GM19455 (cell line): Measurements from ENCODE around the gene SP9.

Experiments
- ATAC-seq: cut with Tn5 transposase; IDR thresholded peaks from one replicate; pipeline ENCODE4 v1.9.1; 2021; ENCODE audit not compliant: unreplicated experiment

Gene SP9

GRCh38 chr2:174334781-174335251 is at the start of gene SP9:
Gene SP9 (plus strand): TSS chr2:174334954. CDS start chr2:174335093, 139 bp downstream.
- ATAC-seq, result no peak

DNA sequence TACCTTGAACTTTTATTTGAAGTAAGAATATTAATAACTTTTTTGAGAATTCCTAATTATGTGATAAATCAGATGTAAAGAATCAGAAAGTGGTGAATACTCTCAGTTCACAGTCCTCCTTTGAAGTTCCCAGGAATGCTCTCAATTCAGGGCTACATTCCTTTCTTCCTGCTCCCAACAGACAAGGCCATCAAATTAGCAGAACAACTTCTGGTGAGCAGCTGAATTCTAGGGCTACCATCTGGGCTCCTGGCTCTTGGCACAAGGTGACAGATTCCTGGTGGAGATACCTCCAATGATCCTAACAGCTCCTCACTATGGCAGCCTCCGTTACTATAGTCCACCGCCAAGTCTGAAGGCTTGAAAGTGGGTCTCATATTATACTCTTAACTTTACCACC is 48.6 kb upstream of the SP9 start:
- no peak for ATAC-seq

DNA sequence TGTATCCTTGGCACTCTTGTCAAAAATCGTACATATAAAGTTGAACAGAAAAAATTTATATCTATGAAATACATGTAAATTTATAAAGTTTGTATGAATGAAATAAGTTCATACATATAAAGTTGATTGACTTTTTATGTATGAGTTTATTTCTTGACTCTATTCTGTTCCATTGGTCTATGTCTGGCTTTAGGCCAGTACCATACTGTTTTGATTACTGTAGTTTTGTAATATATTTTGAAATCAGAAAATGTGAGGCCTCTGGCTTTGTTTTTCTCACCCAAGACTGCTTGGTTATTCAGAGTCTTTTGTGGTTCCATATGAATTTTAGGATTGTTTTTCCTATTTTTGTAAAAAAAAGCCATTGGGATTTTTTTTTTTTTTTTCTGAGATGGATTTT is 41.8 kb upstream of the SP9 start:
- no peak for ATAC-seq

GRCh38 chr2:174300114-174300513 is 34.6 kb upstream of the SP9 start:
- no peak for ATAC-seq

- no peak for ATAC-seq
Observed at GRCh38 chr2:174312581-174313234, 22.0 kb upstream of the SP9 start.

- ATAC-seq, result no peak
Observed at GRCh38 chr2:174322149-174322548, 12.6 kb upstream of the SP9 start.

DNA sequence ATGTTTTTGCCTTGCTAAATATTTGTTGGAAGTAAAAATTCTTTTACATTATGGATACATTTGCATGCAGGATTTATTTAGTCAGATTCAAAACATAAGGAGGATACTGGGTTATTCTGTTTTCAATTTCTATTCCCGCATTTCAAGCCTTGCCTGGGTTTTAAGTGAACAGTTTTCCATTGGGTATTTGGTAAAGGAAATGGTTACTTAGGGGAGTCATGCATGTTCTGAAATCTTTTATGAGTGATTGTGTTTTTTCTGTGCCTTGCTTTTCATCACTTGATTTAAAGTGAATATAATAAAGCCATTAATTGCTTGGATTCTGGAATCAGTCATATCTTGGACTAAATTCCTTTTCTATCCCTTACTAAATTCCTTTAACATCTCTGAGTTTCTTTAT is 12.0 kb upstream of the SP9 start:
- ATAC-seq, result no peak

GRCh38 chr2:174324530-174324929 is 10.2 kb upstream of the SP9 start:
- ATAC-seq, result no peak

GRCh38 chr2:174325373-174326160 is 9.2 kb upstream of the SP9 start:
- no peak for ATAC-seq

- no peak for ATAC-seq
Observed at GRCh38 chr2:174326161-174327020, 8.4 kb upstream of the SP9 start.

DNA sequence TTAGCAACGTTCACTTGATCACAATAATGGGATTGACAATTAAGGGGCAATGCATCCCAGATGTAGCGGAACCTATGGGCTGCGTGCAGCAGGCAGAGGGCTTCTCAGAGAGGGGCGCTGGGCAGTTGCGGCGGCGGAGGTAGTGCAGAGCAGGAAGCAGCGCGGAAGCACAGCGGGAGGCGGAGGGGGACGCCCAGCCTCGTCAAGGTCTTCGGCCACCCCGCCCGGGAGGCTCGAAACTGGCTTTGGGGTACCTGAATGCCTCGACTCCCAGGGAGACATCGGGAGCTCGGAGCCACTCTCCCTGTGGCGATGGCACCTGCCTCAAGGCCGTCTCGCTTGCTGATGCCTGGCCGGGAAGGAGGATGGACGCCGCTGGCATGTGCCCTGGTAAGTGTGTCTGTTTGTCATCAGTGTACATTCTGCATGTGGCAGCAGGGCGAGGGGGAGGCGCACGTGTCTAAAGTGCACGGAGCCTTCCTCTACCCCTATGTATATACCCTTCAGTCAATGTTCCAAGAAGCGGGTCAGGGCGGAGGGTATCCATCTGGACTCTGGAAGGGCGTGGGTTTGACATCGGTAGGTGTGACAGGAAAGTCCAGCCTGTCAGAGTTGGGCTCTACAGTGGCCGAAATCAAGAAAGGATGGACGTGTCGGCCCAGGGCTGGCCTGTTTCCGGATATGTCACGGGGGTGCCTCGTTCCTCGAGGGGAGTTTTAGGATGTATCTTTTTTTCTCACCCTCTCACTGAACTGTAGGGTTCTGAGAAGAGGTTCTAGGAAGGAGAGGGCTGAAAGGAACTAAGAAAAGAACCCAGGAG is 7.5 kb upstream of the SP9 start:
- no peak for ATAC-seq

DNA sequence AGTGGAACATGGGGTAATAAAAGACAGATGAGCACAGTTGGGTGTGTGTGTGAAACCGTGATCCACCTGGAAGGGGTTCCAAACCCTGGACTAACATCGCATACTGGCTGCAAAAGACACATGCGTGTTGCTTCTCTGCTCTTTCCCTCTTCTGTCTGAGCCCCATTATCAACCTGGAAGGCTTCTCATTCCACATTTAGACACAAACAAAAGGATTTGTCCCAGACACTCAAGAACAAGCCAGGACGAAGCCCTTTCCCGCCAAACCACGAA is 7.0 kb upstream of the SP9 start:
- no peak for ATAC-seq

DNA sequence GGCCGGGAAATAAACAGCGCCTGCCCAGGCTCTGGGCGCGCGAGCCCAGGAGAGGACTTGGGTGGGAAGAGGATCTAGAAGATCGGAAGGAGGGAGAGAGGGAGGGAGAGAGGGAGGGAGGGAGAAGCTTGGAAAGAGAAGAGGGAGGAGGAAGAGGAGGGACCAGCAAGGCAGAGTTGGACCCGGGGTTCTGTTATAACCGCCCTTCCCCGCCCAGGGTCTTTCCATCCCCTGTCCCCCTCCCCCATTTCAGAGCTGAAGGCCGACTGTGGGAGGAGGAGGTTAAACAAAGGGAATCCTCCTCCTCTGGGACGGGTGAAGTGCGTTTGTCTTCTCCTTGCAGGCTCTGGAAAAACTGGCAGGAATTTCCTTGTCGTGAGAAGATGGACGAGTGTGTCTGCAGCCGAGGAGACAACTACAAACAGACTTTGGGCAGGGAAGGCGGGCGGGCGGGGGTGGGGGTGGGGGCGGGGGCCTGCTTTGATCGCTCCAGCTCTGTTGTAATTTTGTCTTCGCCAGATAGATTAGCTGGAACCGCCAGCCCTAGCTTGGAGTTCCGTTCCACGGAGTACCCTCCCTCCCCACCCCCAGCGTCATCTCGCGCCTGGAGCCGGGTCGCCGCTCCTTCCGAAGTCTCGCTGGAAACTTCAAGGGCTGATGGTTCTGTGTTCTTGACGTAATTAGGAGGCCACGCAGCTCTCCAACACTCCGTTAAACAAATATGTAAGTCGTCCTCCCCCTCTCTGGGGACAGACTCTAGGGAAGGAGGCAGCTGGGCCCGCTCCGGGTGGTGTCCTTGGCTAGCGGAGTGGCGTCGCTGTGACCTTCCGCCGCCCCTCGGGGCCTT is 6.4 kb upstream of the SP9 start:
- no peak for ATAC-seq

GRCh38 chr2:174328961-174329715 is 5.6 kb upstream of the SP9 start:
- ATAC-seq, result no peak

DNA sequence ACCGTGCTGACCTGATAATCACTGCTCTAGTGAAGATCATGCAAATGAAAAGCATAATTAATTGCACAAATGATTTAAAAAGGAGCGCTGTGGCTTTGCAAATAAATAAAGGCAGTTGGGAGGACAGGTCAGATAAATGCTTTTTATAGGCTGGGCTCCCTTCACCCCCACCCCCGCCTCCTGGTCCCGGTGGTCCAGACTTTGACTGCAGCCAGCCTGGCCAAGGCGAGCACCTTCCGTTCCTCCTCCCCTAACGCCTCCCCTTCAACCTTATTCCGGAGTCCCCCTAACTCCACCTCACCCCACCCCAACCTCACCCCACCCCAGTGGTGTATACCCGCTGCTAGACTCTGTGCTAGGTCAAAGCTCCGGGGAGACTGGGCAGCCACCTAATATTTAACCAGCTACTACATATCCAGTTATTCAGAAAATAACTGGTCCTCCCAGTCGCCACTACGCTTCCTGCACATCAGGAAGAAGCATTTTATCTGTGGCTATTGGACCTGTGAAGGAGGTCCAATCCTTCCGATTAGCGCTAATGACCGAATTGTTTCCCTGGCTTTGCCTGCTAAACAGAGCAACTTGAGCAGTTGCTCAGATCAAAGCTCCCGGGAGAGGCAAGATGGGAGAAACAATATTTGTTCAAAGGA is 3.7 kb upstream of the SP9 start:
- ATAC-seq, result no peak

DNA sequence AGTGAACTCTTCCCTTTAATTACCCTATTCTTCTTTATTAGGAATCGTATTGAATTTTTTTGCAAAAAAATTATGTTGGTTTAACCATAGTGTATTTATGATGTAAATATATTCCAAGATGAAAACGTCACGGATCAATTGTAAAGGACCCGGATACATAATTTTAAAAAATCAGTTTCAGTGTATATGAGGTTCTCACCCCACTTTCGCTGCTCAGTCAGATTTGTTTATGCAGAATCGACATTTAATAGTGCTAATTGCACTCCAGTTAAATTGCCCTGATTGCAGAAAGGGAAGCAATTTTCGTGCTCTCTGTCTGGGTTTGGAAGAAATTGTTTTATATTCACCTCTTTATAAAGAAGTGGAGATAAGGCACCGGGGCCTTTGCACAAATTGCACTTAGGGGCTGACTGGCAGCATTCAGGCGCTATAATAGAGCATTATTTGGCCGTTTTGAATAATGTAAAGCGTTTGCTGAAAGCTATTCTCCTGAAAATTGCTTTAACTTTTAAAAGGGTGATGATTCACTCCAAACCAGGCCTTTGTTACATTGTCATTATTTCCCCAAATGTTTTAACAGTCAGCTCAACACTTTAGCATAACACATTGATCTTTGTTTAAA is 3.0 kb upstream of the SP9 start:
- no peak for ATAC-seq

- ATAC-seq, result no peak
Observed at GRCh38 chr2:174332217-174332963, 2.4 kb upstream of the SP9 start.

- no peak for ATAC-seq
Observed at GRCh38 chr2:174333017-174333371, 1.8 kb upstream of the SP9 start.
